GM20431 (cell line): ENCODE measurements around the gene ORC4.

Experiments used
- in situ Hi-C: fragments of 300-500 bp; cut with MseI, MboI; formaldehyde crosslinking; loops from one replicate; pipeline ENCODE4 v1.15.0; 2020; ENCODE audit warnings: low sequenced_read_pairs; ENCODE audit not compliant: unreplicated experiment

ORC4 gene

DNA sequence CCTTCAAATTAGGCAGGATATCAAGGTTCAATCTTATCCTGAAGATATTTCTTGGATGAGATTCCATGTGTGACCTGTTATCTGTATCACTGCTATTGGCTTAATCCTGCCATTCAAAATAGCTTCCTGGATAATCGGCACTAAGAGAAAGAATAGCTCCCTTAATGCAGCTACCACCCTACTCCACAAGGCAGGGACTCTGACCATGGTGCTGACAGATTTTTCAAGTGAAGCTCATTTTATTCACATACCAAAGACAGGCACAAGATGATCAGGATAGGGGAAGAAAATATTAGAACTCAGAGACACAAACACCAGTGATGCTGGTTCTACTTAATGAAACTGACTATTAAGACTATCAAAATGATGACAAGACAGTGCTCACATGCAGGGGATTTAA, 74.9 kb downstream of the ORC4 start:
- in situ Hi-C loops = no loop called here

DNA sequence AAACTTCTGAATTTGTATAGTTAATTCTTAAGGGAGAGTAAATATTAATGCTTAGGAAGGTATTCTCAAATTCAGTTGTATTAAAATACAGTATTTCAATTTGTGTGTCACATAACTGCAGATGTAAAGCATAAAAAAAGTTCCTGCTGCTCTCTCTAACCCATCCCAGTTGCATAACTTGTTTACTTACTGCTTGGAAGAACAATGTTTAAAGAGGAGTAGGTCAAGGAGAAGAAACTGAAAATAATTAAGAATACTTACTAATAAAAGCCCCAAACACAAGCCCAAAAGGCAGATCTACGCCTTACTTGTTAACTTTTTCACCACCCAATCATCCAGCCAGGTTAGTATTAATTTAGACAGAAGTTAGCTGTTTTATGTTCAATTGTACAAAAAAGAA, 81.2 kb downstream of the ORC4 start:
- in situ Hi-C loops = no loop called here

GRCh38 chr2:147937744-147938349, 82.7 kb downstream of the ORC4 start:
- in situ Hi-C loops = no loop called here

DNA sequence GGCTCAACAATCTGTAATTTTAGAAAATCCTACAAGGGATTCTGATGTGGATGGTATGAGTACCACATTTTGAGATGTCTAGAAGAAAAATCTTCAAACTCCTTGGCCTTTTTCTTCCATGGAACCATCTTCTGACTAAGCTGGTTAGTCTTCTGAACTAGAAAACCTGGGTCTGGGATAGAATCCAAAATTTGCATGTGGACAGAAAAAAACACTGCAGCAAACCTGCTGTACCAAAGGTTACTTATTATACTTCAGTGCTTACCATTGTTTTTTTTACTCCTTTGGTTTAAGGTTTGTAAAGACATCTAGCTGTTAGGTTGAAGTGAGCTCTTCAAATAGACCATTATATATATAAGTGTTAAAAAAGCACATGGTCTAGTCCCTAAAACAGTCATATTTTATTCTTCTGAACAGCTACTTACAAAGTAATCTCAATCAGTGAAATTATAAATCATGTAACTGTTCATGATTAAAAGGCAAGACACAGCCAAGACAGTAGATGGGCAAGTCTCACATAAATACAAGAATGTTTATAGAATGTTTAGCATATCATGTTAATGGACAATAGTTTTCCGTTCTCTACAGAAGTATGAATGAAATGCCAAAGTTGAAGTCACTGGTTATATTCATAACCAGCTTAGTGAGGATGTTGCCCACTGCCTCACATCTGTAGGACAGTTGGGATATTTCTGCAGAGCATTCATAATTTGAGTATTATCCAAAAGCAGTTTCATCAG, 85.5 kb downstream of the ORC4 start:
- in situ Hi-C loops = no loop called here

DNA sequence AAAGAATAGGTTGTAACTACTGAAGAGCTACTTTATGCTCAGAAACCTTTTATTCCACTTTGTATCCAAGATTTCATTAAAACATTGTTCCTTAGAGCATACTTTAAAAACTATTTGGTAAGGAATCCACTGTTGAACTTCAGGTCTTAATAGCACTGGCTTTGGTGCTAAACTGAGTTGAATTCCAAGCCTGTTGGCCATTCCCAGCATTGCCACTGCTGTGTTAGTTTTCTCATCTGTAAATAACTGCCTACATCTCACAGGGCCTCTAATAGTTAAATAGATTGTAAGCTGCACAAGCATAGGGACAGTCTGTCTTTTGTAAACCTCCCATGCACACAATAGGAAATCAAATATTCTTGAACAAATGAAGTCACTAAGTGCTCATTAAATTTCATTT, 86.6 kb downstream of the ORC4 start:
- in situ Hi-C loops = no loop called here

- in situ Hi-C loops = no loop called here
These were observed 93.4 kb downstream of the ORC4 start for GRCh38 chr2:147927053-147927588.

DNA sequence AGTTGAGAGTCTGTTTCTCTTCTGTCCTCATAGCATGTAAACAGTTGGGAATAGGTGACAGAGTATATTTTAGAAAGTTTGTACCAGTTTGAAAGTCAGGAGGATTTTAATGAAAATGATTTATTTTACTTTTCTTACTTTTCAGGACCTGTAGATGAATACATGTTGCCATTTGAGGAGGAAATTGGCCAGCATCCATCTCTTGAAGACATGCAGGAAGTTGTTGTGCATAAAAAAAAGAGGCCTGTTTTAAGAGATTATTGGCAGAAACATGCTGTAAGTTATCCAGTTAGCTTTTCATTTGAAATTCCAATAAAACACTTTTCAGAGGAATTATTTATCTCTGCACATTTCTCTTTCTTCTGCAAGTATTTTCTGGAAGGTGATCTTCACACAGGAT, 94.7 kb downstream of the ORC4 start:
- in situ Hi-C loops = no loop called here

DNA sequence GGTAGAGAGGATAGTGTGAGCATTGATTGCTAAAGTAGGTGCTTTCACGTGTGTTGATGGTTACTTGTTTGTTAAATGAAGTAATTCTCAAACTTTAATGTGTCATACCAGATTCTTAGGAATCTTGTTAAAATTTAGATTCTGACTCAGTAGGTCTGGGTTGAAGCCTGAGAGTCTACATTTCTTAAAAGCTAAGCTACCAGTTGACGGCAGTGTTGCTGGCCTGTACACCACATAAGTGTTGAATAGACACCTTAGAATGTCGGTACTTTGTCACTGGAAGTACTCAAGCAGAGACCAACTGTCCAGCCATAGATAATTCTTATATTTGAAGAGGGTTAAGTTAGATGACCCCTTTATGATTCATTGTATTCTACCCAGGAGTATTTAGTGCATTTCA, 95.9 kb downstream of the ORC4 start:
- in situ Hi-C loops = loop anchor here (25.0 kb wide), 1 partner anchor 837 kb away; no protein-coding TSS in a partner anchor

DNA sequence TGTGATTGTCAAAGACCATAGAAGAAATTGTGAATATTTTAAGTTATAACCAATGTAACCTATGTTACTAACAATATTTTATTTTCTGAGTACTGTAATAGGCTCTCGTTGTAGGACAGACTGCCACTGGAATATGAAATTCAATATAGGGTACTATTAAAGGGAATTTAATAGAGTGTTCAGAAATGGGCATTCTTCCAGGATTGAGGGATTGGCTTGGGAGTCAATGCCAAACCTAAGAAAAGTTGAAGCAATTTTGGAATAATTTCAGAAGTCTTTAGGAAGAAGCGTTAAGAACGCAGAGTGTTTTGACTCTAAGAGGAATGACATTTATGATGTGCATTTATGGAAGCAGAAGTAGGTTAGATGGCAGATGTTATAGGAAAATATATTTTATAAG, 96.7 kb downstream of the ORC4 start:
- in situ Hi-C loops = loop anchor here (25.0 kb wide), 1 partner anchor 837 kb away; no protein-coding TSS in a partner anchor

DNA sequence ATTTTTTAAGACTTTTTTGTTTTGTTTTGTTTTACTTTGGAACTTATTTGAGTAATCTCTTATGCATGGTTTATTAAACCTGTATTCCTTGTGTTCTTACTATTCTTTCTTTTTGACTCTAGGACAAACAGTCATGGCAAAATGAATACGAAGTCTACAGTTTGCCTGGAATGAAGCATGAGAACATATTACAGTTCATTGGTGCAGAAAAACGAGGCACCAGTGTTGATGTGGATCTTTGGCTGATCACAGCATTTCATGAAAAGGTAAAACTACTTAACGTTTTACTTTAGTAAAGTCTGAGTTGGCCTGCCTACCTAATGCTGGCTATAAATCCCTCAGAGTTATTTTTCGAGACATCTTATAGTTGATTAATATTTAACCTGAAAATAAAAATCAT, 103.4 kb downstream of the ORC4 start:
- in situ Hi-C loops = loop anchor here (25.0 kb wide), 1 partner anchor 830 kb away; no protein-coding TSS in a partner anchor

DNA sequence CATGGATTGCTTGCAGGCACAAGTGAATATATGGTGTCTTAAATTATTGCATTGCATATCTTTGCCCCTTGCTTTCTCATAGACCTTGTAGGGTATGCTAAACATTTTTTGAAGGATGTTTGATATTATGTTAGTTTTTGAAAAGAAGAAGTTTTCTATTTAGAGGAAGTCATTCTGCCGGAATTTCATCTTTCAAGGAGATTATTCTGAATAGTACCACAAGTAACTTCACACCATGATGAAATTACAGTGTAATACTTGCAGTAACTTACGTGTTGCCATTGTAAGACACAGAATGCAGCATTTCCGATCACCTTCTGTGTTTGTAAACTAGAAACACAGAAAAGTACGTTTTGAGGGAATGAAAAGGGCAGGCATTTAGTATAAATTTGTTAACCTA, 103.8 kb downstream of the ORC4 start:
- in situ Hi-C loops = loop anchor here (25.0 kb wide), 1 partner anchor 829 kb away; no protein-coding TSS in a partner anchor

DNA sequence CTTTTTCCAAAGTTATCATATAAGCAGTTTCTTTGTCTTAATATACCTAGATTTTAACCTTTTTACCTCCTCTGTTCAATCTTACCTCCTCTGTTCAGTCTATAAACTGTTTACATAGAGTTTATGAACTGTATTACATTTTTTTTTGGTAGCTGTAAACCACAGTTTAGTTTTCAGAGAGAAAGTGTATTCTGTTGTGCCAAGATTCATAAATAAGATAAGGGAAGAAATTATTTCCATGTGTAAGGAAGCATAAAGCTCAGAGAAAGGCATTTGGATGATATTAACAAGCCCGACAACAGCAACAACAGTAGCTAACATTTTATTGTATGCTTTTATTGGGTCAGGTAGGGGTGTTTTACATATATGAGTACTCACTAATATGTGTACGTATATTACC, 104.5 kb downstream of the ORC4 start:
- in situ Hi-C loops = loop anchor here (25.0 kb wide), 1 partner anchor 829 kb away; no protein-coding TSS in a partner anchor

DNA sequence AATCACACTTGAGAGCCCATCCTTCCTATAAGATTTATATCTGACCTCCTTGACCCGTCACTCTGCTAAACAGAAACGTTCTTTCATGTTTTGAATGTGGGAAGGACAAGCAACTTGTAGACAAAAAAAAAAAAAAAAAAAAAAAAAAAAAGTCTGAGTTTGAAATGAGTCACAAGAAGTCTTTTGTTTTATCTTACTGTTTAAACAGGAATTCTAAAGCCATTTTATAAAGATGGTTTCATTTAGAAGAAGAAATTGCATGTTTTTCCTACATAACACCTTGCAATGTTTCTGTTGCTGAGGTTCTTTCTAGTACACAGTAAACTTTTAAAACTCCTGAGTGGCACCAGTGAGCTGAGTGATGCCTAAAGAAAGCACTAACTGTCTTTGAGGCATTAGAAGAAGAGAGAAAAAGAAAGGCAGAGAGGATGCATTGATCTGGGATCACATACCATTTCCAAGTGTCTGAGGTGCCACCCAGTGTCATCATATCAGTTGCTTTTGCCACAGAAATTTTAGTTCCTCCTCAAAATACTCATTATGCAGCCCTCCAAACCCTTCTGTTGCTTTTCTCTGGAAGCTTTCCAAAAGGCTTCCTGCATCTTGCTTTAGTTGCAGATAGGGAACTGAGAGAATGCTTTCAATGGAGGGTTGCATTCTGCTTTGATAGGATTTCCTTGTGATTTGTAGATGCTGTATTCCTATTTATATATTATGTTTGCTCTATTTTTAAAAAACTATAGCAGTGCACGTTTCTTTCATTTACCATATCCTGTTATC, 106.6 kb downstream of the ORC4 start:
- in situ Hi-C loops = loop anchor here (25.0 kb wide), 1 partner anchor 827 kb away; no protein-coding TSS in a partner anchor

DNA sequence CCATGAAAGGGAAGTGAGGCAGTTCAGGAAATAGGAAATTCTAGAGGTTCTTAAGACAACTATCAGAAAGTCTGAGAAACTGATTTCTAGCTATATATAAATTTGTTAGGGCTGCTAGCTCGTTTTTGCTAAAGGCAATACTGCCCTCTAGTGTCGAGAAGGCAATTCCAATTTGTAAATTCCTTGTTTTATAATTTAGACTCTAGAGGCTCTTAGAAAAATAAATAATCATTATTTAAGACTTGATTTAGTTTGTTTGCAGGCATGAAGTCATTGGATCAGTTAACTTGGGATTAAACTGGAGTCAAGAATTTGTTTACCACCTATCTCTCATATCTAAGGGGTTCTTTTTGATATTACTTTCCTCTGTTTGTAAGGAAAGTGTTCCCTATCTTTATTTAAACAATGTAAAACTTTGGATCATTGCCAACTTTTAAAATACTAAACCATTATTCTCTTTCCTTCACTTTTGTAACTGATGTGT, 109.5 kb downstream of the ORC4 start:
- in situ Hi-C loops = loop anchor here (25.0 kb wide), 1 partner anchor 824 kb away; no protein-coding TSS in a partner anchor

- in situ Hi-C loops = loop anchor here (25.0 kb wide), 1 partner anchor 822 kb away; no protein-coding TSS in a partner anchor
These were observed 111.4 kb downstream of the ORC4 start for GRCh38 chr2:147909178-147909577.

DNA sequence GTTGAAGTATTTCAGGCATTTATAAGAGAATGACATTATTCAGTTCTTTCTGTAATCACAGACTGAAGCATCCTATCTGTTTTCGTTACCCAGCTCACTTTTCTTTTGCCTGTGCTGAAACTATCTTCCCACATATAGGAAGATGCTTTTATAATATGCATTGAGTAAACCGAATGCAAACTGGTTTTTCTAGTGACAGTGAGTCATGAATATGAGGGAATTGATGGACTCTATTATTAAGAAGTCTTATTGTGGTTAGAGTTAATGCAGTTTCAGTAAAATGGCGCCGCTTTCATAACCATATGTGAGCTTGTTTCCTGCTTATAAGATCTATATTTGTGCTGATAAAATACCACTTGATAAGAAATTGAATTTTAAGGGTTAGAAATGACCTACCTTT, 116.5 kb downstream of the ORC4 start:
- in situ Hi-C loops = loop anchor here (25.0 kb wide), 1 partner anchor 817 kb away; no protein-coding TSS in a partner anchor

- in situ Hi-C loops = no loop called here
These were observed 131.9 kb downstream of the ORC4 start for GRCh38 chr2:147888680-147889079.

- in situ Hi-C loops = no loop called here
These were observed 134.4 kb downstream of the ORC4 start for GRCh38 chr2:147886136-147886535.

DNA sequence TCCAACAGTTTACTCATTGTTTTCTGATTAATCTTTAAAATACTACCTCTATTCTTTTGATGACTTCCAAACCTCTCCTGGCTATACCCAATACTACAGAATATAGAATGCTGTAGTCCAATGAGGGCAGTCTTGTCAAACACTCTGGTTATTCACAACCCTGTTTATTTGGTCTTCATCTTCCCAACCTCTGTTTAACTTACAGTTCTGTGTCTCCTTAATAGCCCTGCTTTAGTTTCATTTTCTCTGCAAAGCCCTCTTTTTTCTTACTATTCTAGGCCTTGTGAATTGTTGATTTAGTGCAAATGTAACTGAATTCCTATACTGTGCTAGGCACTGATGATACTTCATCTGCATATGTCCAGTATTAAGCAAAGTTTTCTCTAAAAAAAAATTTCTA, 135.7 kb downstream of the ORC4 start:
- in situ Hi-C loops = no loop called here

DNA sequence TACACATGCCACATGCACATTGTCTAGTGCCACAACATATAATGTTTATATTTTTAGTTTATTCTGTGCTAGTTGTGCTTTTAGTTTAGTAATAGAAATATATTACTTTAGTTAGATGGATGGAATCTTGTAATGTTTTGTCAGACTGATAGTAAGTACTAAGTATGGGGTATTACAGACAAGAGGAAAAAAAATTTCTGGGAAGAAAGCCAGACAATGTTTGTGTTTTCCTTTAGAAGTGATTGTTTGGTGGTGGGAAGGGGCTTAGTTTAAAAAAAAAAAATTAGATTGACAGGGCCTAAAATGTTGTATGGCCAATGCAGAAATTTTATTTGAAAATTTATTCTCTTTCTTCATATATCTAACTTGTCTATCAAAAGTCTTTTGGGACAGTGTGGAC, 137.9 kb downstream of the ORC4 start:
- in situ Hi-C loops = no loop called here
